Ovary (tissue), 3 donors: ENCODE results near the gene GPC3.

ENCODE experiments used
- CTCF ChIP-seq, 3 donors: fragments of 450-650 bp in 2 of 3; fragments of 200-600 bp in 1 of 3; IDR thresholded peaks; one replicate each; pipeline versions ENCODE4 v1.5.1 to v1.8.0; 2016 to 2022; ENCODE audit warnings: antibody characterized with exemption in 3 of 3, mild to moderate bottlenecking in 1 of 3
- EP300 ChIP-seq: sonication (generic); formaldehyde crosslinking; IDR thresholded peaks from one replicate; pipeline ENCODE4 v1.6.1; 2017; ENCODE audit warnings: antibody characterized with exemption
- POLR2A ChIP-seq: fragments of 450-650 bp; IDR thresholded peaks from one replicate; pipeline ENCODE4 v1.6.1; 2017; ENCODE audit warnings: antibody characterized with exemption, mild to moderate bottlenecking, moderate library complexity
- donor health status: DM: no; HTN: no; CAD: no.

- TF ChIP-seq CTCF (IDR thresholded peaks at IDR 0.05) (no peak), POLR2A (no peak), EP300 (no peak)
These were observed 17.3 kb downstream of the GPC3 start for GRCh38 chrX:133968109-133968508.
